ENCODE results near the gene MINDY1.

MINDY1 gene

DNA sequence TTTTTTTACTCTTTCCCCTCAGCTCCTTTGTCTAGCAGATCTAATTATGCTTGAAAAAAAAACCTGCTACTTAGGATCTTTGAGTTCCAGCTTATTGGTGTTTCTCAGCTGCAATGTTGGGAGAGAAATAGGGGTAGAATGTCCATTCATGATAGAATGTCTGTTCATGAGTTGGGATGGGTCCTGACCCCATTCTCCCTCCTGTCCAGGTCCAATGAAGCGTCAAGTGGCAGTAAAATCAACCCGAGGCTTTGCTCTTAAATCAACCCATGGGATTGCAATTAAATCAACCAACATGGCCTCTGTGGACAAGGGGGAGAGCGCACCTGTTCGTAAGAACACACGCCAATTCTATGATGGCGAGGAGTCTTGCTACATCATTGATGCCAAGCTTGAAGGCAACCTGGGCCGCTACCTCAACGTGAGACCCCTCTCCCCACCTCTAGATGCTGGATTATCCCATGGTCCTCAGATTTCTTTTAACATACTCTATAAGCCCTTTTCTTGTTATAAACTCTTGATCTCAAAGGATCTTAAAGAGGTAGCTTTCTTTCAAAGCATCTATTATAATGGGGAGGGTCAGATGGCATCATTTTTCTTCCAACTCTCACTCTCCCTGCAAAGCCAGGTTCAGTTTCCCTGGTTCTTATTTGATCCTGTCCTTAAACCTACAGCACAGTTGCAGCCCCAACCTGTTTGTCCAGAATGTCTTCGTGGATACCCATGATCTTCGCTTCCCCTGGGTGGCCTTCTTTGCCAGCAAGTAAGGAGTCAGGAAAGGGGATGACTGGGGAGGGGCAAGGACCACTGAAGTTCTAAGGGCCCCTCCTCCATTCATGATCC is 43.2 kb downstream of the MINDY1 start:
- no peak for DNase-seq

DNA sequence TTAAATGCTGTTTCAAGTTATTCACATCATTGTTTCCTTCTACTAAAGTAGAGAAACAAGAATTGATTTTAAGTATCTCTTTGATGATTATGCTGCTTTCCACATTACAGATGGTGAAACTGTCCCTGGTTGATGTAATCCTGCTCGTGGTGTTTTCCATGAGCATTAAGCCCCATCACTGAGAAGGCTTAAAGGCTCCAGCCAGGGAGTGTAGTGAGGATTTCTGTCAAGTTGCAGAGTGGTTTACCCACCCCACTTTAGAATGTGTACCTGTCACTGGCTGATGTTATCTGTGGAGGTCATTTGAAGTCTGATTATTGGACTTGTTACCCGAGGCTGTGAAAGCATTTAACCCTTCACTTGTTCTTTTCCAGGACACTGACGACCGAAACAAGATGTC is 44.9 kb downstream of the MINDY1 start:
- DNase-seq = no peak

DNA sequence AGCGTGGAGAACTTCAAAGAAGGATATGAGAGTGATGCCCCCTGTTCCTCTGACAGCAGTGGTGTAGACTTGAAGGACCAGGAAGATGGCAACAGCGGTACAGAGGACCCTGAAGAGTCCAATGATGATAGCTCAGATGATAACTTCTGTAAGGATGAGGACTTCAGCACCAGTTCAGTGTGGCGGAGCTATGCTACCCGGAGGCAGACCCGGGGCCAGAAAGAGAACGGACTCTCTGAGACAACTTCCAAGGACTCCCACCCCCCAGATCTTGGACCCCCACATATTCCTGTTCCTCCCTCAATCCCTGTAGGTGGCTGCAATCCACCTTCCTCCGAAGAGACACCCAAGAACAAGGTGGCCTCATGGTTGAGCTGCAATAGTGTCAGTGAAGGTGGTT is 46.1 kb downstream of the MINDY1 start:
- no peak for DNase-seq

DNA sequence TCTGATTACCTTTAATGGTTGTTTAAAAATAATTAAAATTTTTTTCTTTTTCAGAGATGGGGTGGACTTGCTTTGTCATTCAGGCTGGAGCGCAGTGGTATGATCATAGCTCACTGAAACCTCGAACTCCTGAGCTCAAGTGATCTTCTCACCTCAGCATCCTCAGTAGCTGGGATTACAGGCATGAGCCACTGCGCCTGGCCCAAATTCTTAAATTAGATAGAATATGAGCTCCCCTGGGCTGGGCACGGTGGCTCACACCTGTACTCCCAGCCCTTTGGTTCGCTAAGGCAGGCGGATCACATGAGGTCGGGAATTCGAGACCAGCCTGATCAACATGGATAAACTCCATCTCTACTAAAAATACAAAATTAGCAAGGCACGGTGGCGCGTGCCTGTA is 49.0 kb downstream of the MINDY1 start:
- DNase-seq = no peak

DNA sequence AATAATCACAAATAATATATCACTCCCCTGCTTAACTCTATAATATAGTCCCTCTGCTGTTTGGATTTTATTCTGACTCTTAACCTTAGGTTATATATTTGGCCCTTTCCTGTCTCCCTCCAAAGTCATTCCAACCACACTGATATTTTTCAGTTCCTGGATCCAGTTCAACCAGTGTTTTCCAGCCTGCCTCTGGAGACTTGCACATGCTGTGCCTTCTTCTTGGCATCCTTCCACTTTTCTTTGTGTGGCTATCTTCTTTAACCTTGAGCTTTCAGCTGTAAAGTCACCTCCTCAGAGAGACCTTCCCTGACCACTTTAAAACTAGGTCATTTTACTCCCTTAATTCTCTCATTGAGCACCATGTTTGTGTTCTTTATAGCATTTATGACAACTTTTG is 51.4 kb downstream of the MINDY1 start:
- no peak for DNase-seq

DNA sequence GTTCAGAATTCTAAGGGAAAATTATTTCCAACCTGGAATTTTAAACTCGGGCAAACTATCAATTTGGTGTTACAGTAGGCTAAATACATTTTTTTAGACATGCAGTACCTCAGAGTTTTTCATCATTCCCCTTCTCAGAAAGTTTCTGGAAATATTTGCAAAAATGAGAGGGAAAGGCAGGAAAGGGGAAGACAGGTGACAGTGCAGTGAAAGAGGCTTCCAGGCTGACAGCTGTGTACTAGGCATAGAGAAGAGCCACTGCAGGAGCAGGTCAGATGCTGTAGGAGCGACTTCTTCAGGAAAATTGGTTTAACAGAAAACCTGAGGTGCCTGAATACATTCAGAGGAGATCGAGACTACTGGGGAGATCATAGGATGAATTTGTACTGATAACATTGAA is 52.0 kb downstream of the MINDY1 start:
- no peak for DNase-seq
